Stomach (tissue), 4 donors: ENCODE measurements around the gene GDPD2.

ENCODE experiments used
- POLR2A ChIP-seq, 4 donors: fragments of 450-650 bp; IDR thresholded peaks; one replicate each; pipeline ENCODE4 v1.6.1; 2016; ENCODE audit warnings: antibody characterized with exemption in 4 of 4, control low read depth in 2 of 4, mild to moderate bottlenecking in 1 of 4, moderate library complexity in 1 of 4
- POLR2AphosphoS5 ChIP-seq, 3 donors: sonication (generic); formaldehyde crosslinking; IDR thresholded peaks; one replicate each; pipeline ENCODE4 v1.6.1; 2016; ENCODE audit warnings: antibody characterized with exemption in 3 of 3
- TF ChIP-seq, protein P1 (sequence below), 7 experiments: fragments of 450-650 bp in 4 of 7; fragments of 200-600 bp in 3 of 7; sonication (generic) in 3 of 7; IDR thresholded peaks; one replicate each; pipeline ENCODE4 v1.5.1; 2016 to 2019; ENCODE audit warnings: antibody characterized with exemption in 7 of 7, control low read depth in 2 of 7, mild to moderate bottlenecking in 1 of 7

DNA sequence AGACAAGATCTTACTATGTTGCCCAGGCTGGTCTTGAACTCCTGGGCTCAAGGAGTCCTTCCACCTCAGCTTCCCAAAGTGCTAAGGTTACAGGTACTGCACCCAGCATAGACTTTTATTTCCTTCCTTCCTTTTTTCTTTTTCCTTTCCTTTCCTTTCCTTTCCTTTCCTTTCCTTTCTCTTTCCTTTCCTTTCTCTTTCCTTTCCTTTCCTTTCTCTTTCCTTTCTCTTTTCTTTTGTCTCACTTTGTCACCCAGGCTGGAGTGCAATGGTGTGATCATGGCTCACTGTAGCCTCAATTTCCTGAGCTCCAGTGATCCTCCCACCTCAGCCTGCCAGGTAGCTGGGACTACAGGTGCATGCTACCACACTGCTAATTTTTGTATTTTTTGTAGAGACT is 40.9 kb downstream of the GDPD2 start:
- TF ChIP-seq, protein P1, sequence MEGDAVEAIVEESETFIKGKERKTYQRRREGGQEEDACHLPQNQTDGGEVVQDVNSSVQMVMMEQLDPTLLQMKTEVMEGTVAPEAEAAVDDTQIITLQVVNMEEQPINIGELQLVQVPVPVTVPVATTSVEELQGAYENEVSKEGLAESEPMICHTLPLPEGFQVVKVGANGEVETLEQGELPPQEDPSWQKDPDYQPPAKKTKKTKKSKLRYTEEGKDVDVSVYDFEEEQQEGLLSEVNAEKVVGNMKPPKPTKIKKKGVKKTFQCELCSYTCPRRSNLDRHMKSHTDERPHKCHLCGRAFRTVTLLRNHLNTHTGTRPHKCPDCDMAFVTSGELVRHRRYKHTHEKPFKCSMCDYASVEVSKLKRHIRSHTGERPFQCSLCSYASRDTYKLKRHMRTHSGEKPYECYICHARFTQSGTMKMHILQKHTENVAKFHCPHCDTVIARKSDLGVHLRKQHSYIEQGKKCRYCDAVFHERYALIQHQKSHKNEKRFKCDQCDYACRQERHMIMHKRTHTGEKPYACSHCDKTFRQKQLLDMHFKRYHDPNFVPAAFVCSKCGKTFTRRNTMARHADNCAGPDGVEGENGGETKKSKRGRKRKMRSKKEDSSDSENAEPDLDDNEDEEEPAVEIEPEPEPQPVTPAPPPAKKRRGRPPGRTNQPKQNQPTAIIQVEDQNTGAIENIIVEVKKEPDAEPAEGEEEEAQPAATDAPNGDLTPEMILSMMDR (IDR thresholded peaks at IDR 0.05): no peak
- TF ChIP-seq POLR2A (IDR thresholded peaks at IDR 0.05) (no peak), POLR2AphosphoS5 (IDR thresholded peaks at IDR 0.05) (no peak)
